Measurements from ENCODE around the gene OR2Y1.
"Not testable (repeated sequence)": the region's sequence is repeated elsewhere in the genome, so short reads cannot be mapped to it uniquely, and the experiment has no call there.

Gene OR2Y1

GRCh38 chr5:180739958-180740357, at the start of gene OR2Y1:
OR2Y1 (minus strand) TSS chr5:180740058; CDS start chr5:180740058, 0 bp downstream.
- DNase-seq: no peak

- not testable (repeated sequence) for DNase-seq
These were observed 49.0 kb upstream of the OR2Y1 start for GRCh38 chr5:180788651-180789410.

GRCh38 chr5:180787711-180788431, 48.0 kb upstream of the OR2Y1 start:
- DNase-seq: no peak

- DNase-seq: no peak
These were observed 46.9 kb upstream of the OR2Y1 start for GRCh38 chr5:180786531-180787398.

- DNase-seq: no peak
These were observed 46.0 kb upstream of the OR2Y1 start for GRCh38 chr5:180785794-180786221.

- no peak for DNase-seq
These were observed 45.4 kb upstream of the OR2Y1 start for GRCh38 chr5:180785121-180785781.

- DNase-seq: peak; percentile 56
These were observed 44.7 kb upstream of the OR2Y1 start for GRCh38 chr5:180784497-180785097.

- DNase-seq: no peak
These were observed 43.6 kb upstream of the OR2Y1 start for GRCh38 chr5:180783340-180784052.

GRCh38 chr5:180782748-180783147, 42.9 kb upstream of the OR2Y1 start:
- DNase-seq: no peak

- DNase-seq: not testable (repeated sequence)
These were observed 42.1 kb upstream of the OR2Y1 start for GRCh38 chr5:180781900-180782326.

- DNase-seq: no peak
These were observed 40.2 kb upstream of the OR2Y1 start for GRCh38 chr5:180779985-180780610.

GRCh38 chr5:180777475-180777874, 37.6 kb upstream of the OR2Y1 start:
- DNase-seq: no peak

- no peak for DNase-seq
These were observed 36.5 kb upstream of the OR2Y1 start for GRCh38 chr5:180776376-180776775.

- DNase-seq: no peak
These were observed 35.8 kb upstream of the OR2Y1 start for GRCh38 chr5:180775624-180776023.

GRCh38 chr5:180771839-180772238, 32.0 kb upstream of the OR2Y1 start:
- DNase-seq: no peak

- no peak for DNase-seq
These were observed 30.0 kb upstream of the OR2Y1 start for GRCh38 chr5:180769821-180770220.

- no peak for DNase-seq
These were observed 15.7 kb upstream of the OR2Y1 start for GRCh38 chr5:180755601-180756000.

- DNase-seq: no peak
These were observed 4.4 kb upstream of the OR2Y1 start for GRCh38 chr5:180744253-180744652.

GRCh38 chr5:180742727-180743126, 2.9 kb upstream of the OR2Y1 start:
- DNase-seq: no peak

- DNase-seq: not testable (repeated sequence)
These were observed 1.1 kb upstream of the OR2Y1 start for GRCh38 chr5:180740953-180741352.

- DNase-seq: no peak
These were observed 587 bp downstream of the OR2Y1 start for GRCh38 chr5:180739271-180739670.

Measured in NCI-H774 (cell line).